Activated gamma-delta T cell treated with Interleukin-2 at 50 U/mL for 16 hours (primary cell): ENCODE results near the gene SLC26A6.

Source experiments
- DNase-seq: peaks from one replicate; pipeline ENCODE4 v3.0.0-alpha.2; 2020

The SLC26A6 gene, protein sequence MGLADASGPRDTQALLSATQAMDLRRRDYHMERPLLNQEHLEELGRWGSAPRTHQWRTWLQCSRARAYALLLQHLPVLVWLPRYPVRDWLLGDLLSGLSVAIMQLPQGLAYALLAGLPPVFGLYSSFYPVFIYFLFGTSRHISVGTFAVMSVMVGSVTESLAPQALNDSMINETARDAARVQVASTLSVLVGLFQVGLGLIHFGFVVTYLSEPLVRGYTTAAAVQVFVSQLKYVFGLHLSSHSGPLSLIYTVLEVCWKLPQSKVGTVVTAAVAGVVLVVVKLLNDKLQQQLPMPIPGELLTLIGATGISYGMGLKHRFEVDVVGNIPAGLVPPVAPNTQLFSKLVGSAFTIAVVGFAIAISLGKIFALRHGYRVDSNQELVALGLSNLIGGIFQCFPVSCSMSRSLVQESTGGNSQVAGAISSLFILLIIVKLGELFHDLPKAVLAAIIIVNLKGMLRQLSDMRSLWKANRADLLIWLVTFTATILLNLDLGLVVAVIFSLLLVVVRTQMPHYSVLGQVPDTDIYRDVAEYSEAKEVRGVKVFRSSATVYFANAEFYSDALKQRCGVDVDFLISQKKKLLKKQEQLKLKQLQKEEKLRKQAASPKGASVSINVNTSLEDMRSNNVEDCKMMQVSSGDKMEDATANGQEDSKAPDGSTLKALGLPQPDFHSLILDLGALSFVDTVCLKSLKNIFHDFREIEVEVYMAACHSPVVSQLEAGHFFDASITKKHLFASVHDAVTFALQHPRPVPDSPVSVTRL

DNA sequence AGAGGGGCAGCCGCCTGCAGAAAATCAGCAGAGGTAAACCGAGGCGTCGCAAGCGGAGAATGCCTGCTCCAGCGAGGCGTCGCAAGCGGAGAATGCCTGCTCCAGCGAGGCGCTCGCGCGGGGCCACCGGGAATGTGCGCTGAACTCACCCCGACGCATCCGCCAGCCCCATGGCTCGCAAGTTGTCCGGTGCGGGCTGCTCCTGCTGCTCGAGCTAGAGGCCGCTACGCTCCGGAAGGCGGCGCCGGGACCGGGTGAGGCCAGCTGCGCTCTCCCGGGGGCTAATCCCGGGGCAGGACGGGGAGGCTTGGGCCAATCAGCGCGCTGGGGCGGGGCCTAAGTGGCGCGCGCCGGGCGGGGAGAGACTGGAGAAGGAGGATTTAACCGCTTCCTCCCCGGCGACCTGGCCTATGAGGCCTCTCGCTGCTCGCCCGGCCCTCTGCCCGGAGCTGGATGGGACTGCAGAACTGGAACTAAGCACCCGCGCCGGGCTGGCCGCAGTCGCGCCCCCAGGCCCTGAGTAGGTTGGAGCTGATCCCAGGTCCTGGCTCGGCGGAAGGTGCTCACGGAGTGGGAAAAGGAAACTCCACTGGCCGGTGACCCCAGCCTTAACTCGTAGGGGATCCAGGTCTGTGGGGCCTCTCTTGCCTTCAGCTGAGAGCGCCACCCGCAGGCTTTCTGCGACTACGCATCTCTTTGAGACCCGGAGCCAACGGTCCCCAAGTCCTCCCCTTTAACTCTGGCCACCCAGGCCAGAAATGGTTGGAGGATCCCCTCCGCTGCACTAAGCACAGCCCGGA is at the start of gene SLC26A6:
TSS of gene SLC26A6 (minus strand) at position 240 of the 800 bp plus-strand sequence. CDS start at position 172, 68 bp downstream.
- DNase-seq, result peak; percentile 91

DNA sequence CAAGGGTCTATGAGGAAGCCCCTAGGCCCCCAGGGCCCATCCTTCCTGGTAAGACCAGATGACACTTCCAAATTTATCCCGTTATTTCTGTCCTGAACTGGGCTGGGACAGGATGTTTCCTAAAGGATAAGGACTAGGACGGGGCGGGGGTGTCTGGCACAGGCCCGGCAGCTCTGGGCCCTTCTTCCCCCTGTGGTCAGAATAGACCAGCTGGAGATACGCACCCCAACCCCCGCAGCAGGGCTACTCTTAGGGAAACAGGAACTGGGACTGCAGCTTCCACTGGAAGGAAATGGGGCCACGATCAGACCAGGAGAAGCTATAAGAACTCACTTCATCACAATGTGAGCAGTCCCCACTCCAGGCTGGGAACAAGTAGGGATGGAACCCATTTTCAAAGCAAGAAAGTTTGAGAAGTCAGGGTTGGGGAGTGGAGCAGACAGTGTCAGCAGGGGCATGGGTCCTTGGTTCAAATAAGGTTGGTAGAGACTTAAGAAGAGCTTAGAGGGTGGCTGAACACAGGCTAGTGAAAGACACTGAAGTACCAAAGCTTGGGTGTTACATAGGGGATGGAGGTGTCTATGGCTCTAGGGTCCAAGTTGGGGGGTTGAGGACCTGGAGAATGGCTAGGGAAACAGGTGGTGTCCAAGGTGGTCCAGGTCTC is 49.4 kb upstream of the SLC26A6 start:
- no peak for DNase-seq

DNA sequence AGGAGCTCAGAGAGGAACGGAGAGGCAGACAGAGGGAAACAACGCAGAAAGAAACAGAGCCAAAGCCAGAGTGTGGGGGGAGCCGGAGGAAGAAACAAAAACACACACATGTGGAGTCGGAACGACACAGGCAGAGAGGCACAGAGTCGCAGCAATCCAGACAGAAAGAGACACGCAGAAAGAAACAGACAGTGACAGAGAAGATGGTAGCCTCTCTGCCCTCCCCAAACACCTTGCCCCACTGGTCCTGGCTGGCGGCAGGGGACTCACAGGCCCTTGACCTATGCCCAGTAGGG is 48.7 kb upstream of the SLC26A6 start:
- DNase-seq, result no peak

DNA sequence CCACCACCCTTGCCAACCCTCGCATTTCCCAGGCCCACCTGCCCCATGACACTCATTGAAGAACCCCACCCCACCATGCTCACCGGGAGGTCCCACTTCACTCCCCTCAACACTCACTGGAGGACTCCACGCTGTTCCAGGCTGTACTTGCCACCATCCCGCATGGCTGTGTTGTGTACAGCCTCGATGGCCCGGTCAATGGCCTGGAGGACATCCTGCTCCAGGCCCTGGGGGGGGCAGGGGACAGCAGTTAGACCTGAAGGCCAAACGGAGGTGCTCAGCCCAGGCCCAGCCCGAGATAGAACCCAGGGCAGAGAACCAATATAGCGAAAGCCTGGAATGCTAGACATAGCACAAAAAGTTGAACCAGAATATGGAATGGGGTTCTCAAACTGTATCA is 47.5 kb upstream of the SLC26A6 start:
- no peak for DNase-seq

DNA sequence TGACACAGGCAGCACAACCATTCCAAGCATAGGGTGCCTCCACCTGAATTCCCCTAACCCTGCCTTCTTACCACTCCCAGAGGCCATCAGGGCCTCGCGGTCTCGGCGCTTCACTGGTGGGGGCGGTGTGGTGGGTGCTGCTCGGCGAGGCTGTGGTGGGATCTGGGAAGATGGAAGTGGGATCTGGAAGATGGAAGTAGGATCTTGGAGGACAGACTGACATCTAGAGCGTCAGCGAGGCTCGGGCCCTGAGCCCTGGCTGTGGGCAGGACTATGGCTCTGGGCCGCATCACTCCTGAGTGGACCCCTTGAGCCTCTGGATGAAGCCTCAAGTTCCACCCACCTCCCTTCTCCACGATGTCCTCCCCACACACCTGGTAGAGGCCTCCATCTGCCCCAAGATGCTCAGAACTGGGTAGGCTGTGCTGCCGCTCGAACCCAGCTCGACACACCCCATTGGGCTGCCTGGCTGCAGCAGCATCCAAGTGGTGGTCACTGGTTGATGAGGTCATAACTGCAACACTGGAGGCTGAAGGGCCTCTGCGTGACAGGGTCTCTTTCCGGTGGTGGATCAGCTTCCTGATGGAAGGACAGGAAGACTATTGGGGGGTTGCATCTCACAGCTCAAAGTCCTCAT is 46.8 kb upstream of the SLC26A6 start:
- DNase-seq, result no peak

DNA sequence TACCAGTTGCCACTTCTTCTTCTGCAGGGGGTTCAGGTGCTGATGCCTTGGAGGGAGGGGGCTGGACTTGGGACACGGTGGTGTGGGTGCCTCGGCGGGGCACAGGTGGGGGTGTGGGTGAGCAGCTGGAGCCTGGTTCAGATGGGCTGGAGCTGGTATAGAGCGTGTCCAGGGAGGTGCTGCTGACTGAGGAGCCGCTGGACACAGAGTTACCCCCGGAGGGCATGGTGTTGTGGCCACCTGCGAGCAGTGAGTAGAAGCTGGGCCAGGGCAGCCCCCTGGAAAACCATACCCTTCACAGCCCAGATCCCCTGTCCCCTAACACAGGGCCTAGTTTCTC is 46.2 kb upstream of the SLC26A6 start:
- no peak for DNase-seq

DNA sequence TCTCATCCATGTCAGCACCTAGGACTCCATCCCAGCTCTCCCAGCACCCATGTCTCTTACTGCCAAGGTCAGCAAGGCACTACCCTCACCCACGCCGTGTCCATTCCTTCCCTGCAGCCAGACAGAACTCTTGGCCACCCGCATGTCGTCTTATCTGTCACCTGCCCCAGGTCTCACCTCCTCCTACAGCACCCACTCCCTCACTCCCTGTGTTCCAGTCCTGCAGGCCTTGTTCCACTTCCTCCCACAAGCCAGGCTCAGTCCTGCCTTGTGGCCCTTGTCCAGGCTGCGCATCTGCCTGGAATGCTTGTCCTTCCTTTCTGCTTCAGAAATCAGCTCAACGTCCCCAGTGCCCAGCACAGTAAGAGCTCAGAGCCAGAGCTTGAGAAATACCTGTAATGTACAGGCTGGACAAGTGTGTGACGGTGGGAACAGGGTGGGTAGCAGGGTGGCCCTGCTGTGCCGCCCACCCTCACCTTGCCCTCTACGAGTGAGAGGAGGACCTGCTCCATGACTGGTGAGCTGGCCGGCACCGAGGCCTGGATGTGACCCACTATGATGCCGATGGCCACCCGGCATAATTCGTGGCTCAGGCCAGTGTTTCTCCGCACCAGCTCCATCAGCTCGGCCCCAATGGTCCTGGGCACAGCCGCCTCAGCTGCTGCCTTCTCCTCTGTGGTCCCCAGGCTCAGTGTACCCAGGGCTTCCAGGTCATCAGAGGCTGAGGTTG is 45.7 kb upstream of the SLC26A6 start:
- DNase-seq, result no peak

DNA sequence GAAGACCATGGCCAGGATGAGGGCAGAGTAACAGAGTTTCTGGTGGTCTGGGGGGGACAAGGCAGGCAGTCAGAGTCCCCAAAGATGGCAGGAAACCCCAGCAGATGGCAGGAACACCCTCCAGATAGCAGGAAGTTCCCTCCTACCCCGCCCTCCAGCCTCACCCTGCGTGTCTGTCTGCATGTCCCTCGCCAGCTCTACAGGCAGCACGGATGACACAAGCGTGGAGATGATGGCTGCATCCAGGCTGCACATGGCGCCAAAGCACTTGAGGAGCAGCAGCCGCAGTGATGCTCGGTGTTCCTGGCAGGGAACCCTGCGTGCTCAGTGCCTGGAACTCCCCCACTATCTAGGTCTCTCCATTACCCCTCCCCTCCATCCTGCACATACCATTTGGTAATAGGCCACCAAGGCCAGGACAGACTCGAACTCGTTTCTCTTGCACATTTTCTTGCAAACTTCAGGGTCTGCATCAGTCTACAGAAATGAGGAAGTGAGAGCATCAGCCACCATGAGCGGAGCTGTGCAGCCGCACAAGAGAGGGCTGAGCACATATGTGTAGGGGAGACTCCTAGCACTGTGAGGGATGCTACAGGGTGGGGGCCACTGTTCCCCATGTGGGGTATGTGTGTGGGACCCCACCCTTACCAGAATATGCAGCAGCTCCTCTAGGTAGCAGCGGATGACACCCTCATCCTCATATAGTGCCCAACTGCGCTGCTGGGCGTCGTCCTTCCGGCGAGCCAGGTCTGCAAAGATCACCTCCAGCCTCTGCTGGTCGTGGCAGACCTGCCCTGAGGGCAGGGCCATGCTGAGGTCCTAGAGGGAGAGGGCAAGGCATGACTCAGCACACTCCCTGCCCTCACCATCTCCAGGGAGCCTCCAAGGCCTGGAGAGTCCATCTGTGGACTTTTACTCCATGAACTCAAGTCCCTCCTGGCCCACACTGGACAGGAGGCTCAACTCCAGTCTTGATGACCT is 44.4 kb upstream of the SLC26A6 start:
- DNase-seq, result no peak

DNA sequence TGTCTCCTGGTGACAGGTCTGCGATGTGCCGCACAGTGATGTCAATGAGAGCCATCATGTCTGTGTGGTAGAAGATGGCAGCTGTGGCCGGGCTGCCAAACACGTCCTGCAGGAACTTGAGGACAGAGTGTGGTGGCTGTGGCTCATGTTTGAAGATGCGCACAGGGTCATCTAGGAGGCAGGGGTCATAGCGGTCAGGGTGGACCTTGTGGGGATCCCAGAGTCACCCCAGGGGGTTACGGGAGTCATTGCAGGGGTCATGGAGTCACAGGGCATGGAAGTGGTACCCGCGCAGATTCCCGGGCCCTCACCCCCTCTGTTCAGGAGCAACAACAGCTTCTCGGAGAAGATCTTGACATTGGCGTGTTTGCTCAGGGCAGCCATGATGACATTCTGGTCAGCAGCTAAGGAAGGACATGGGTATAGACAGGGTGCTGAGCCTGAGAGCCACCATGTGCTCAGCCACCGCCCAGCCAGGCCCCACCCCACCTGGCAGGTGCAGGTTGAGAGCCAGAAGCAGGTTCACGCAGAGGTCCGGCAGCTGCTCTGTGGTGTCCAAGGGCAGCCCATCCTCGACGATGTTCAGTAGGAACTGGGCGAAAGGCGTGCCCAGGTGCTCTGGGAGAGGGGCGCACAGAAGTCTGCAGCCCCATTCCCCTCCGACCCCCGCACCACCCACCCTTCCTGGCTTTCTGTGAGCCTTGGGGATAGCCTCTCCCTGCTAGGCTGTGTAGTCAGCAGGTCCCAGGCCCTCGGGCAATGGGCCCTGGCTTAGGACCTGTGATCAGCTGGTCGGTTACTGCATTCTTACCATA is 43.5 kb upstream of the SLC26A6 start:
- DNase-seq, result no peak

DNA sequence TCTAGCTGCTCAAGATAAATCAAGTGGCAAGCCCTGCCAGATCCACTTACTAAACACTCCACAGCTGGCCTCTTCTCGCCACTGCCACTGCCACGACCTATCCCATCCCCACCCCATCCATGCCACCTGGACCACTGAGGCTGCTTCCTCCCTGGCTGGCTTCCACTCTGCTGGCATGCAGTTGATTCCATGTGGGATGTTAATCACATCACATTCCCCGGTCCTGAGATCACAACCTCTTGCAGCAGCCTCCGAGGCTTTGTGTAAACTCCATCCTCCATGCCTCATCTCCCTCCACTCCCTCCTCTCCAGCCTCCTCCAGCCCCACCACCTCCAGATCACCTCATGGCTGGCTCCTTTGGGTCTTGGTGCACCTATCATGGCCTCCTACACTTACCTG is 42.8 kb upstream of the SLC26A6 start:
- no peak for DNase-seq

DNA sequence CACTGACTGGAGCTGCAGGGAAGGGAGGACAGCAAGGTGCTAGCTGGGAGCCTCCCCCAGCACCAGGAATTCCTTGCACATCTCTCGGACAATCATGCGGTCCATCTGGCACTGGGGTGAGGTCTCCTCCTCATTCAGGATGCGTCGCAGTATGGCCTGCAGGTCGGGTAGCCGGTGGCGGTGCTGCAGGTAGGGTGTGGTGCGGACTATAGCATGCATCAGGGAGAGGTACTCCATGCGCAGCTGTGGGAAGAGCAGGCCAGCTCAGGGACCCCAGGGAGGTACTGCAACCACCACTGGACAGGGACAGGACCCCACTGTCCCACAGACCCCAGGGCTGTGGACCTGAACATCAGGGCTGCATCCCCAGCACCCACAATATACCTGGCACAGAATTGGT is 39.2 kb upstream of the SLC26A6 start:
- DNase-seq, result no peak

DNA sequence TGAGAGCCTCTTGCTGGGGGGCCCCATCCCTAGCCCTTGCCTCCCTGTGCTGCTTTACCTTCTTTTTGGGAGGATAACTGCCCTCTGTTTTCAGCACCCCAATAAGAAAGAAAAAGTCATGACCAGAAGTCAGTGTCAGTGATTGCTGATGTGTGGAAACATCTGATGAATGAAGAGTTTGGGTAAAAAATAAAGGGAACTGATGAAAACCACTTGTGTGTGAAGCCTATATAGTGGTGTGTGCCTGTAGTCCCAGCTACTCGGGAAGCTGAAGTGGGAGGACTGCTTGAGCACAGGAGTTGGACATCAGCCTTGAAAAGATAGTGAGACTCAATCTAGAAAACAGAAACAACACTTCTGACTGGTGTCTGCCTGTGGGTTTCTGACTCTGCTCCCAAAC is 37.3 kb upstream of the SLC26A6 start:
- no peak for DNase-seq

DNA sequence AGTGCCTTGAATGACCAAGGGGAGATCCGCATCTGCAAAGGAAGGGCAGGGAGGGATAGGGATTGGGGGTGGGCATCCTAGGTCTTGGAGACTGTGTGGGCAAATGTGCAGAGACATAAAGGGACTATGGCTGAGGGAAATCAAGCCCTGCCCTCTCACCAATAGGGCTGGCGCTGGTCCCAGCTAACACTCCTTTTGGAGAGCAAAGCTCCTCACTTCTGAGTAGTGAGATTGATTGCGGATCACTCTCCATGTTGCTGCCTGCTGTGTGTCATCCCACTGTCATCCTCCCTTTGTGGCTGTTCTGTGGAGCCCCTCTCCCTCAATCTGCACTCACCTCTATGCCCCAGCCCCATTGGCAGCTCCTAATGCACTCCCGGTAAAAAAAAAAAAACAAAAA is 29.7 kb upstream of the SLC26A6 start:
- no peak for DNase-seq

DNA sequence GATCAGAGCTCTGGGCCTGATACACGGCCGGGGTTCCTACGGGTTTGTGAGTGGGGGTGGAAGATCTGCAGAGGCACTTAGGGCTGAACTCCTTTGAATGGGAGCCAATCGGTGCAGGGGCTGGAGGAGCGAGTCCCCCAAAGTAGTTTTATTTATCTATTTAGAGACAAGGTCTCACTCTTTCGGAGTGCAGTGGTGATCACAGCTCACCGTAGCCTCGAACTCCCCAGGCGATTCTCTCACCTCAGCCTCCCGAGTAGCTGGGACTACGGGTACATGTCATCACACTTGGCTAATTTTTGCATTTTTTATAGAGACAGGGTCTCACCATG is 29.0 kb upstream of the SLC26A6 start:
- no peak for DNase-seq

DNA sequence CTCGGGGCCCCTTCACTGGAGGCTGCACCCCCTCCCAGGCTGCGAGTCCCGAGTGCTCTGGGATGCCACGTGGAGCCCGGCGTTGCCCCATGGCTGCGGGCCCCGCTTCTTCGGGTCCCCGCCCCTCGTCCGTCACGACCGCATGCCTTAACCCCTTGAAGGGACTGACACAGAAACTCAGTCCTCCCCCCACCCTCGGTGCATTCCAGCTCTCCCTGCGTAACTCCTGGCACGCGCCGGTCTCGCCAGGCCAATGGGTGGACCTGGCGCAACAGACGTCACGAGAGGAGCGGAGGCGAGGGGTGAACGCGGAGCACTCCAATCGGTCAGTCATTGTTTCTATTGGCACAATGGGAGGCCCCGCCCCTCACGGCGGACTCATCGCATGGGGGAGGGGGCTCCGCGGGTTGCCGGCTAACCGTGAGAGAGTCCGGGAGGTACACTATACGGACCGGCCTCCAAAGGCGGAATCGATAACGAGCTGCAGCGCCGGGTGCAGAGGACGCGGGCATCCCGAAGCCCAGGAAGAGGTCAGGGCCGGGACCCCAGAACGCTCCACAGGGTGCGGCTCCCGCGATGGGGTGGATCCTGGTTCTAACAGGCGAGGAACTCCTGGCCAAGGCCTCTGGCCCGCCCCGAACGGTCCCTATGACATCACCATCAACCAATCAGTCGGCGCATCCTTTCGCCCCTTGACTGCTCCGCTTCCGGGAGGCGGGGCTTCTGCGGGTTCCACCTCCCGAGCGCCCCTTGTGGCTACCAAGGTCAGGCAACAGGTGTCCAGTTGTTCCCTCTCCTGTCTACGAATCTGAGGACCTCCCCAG is 28.4 kb upstream of the SLC26A6 start:
- peak; percentile 75 for DNase-seq

DNA sequence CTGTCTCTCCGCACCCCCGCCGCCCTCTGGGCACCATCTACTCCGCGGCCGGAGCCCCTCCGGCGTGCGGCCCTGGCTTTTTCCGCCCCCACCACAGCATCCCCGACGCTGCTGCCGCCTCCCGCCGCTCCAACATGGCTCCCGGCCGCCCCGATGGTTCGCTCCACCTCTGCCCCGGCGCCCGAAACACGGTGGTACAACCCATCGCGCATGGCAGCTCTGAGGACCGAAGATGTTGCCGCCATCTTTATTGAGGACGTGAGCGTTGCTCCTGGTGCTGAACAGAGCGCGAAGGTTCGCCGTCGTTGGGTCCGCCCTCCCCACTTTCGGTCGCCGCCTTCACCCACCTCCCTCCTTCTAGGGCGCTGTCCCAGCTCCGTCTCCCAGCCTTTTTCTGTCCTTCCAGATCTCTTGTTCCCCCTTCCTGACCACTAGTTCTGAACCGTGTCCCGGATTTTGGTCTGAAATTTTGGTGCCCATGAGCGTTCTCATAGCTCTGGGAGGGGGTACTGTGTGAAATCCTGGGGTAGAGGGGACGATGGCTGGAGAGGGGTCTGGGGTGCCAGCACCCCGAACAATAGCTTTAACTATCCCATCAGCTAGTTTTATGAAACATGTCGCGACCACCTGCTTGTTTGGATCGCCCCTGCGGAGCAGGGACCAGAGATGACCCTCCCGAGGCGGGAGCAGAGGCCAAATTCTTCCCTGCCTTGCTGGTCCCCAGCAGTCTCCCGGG is 27.7 kb upstream of the SLC26A6 start, which contains the start of gene CELSR3:
TSS of gene CELSR3 (minus strand) at position 134 of the 736 bp plus-strand sequence. CDS start 252 bp downstream, outside the sequence.
- peak; percentile 22 for DNase-seq

DNA sequence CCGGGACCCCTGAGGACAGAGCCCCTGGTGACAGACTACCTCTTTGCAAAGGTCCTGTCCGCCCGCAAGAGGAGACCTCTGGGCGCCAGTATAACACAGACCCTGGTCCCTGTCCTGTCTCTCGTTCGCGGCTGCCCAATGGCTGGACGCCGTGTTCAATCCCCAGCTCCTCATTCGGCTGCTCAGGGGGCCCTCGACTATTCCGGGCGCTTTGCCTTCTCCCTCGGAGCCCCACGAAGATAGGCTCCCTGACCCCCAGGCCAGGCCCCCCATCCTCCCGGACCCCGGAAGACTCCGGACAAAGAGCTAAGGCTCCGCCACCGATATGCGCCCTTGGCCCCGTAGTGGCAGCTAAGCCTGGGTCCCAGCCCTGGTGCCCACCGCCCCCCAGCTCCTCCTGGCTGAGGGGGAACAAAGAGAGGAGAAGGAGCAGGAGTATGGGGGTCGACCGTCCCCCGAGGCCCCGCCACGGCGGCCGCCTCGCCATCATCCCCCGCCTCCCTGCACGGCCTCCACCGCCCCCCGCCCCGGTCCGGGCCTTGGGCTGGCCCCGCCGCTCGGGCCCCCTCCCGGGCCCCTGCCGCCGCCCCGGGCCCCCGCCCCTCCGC is 27.0 kb upstream of the SLC26A6 start:
- DNase-seq, result no peak
